ENCODE measurements around the gene MINDY3.
"Not testable (repeated sequence)": the region's sequence is repeated elsewhere in the genome, so short reads cannot be mapped to it uniquely, and the experiment has no call there.

Gene MINDY3

DNA sequence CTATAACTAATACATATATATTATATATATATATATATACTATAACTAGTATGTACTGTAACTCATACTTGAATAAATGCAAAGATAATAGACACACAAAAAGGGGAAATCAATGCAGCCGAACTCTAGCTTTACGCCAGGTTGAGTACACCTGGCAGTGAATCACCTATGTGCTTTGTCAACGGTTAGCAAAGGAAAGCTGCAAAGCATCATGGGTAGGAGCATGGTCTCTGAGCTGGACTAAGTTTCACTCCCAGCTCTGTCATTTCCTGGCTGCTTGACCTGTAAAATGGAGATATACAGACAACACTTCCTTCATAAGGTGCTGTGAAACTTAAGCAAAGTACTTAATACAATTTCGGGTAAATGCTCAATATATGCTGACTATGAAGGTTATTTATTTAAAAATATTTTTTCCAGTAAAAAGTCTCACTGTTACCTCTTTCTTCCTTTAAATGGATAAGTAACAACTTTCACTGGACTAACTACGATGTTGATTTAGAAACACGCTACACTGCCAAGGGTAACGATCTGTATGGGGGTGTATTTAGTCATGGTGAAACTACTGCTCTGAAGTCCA, 78.8 kb downstream of the MINDY3 start:
- DNase-seq (ENCODE audit: low read depth in 4 of 4, low spot score in 1 of 4) = no peak

DNA sequence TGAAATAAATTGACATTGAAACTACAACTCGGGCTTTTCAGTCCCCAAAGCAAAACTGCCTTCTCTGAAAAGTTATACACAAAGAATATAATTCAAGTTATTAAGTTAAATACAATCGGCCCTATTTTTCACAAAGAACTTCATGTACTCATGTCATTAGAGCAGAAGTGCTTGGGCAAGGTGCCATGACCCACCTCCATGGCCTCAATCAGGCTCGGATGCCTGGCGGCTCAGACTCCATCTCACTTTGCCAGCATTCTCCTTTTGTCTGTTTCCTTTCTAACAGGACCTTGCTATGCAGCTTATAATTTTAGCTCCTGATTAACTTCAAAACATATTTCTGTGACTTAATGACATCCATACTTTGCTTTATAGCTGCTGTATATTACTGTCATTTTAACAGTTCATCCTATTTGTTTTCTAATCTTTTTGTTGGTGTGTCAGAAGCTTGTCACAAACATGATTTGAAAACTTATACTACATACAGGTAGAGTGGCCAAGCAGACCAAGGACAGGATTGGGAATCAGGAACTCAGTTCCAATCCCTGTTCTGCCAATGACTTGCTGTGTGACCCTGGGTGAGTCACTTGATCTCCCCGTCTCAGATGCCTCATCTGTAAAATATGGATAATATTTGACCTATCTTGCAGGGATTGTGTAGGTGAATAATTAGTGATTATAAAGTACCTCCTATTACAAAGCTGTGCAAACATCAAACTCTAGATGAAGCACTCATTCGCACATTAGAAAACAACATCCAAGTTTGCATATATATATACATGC, 79.8 kb downstream of the MINDY3 start:
- DNase-seq (ENCODE audit: low read depth in 4 of 4, low spot score in 1 of 4) = no peak

DNA sequence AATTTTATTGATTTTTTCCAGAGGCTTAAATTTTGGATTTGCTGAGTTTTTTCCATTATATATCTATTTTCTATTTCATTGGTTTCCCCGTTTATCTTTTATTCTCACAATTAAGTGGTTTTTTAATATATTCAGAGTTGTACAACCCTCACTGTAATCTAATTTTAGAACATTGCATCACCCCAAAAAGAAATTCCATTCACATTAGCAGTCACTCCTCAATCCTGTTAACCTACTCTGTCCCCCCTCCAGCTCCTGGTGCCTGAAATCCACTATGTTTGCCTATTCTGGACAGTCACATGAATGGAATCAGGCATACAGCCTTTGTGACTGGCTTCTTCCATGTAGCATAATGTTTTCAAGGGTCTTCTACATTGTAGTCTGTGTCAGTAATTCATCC, 84.8 kb downstream of the MINDY3 start:
- no peak for DNase-seq (ENCODE audit: low read depth in 4 of 4, low spot score in 1 of 4)

DNA sequence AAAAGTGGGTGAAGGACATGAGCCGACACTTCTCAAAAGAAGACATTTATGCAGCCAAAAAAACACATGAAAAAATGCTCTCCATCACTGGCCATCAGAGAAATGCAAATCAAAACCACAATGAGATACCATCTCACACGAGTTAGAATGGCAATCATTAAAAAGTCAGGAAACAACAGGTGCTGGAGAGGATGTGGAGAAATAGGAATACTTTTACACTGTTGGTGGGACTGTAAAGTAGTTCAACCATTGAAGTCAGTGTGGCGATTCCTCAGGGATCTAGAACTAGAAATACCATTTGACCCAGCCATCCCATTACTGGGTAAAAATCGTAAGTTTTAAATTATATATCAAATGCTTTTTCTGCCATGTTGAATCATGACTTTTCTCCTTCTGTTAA, 85.8 kb downstream of the MINDY3 start:
- DNase-seq (ENCODE audit: low read depth in 4 of 4, low spot score in 1 of 4) = not testable (repeated sequence)

DNA sequence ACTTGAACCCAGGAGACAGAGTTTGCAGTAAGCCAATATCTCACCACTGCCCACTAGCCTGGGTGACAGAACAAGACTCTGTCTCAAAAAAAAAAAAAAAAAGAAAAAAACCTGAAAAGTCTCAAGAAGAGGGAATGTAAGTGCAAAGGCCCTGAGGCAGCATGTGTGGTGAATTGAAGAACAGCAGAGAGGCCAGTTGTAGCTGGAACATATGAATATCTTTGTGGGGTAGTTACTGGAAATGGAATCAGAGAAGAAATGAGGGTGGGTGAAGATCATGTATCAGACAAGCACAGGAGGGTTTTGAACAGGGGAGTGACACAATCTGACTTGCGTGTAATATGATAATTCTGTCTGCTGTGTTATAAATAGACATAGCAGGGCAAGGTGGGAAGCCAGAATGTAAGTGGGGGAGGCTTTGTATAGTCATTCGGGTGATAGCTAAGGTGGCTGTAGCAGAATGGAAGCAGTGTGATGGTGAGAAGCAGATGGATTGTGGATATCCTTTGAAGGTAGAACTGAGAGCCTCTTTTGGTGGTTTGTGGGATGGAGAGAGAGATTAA, 95.3 kb downstream of the MINDY3 start:
- no peak for DNase-seq (ENCODE audit: low read depth in 4 of 4, low spot score in 1 of 4)

DNA sequence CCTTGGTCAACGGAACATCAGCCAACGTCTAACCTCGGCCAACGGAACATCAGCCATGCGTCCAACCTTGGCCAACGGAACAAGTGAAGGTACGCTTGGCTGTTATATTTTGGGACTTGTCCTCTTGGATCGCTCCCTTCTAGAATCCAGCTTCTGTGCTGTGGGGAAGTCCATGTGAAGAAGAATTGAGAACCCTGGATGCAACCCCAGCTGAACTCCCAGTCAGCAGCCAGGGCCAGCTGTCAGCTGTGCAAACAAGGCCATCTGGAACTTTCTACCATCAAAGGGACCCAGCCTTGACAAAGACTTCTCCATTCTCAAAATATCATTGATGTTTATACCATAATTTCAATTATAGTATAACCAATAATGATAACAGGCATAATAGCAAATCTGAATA, 97.3 kb downstream of the MINDY3 start:
- no peak for DNase-seq (ENCODE audit: low read depth in 4 of 4, low spot score in 1 of 4)

DNA sequence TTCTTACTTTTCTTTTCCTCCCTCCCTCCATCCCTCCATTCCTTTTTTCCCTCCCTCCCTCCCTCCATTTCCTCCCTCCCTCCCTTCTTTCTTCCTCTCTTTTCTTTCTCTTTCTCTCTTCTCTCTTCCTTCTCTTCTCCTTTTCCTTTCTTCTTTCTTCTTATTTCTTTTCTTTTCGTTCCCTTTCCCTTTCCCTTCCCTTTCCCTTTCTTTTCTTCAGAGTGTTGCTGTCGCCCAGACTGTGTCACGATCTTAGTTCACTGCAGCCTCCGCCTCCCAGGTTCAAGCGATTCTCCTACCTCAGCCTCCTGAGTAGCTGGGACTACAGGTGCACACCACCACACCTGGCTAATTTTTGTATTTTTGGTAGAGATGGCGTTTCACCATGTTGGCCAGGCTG, 98.1 kb downstream of the MINDY3 start:
- not testable (repeated sequence) for DNase-seq (ENCODE audit: low read depth in 4 of 4, low spot score in 1 of 4)

DNA sequence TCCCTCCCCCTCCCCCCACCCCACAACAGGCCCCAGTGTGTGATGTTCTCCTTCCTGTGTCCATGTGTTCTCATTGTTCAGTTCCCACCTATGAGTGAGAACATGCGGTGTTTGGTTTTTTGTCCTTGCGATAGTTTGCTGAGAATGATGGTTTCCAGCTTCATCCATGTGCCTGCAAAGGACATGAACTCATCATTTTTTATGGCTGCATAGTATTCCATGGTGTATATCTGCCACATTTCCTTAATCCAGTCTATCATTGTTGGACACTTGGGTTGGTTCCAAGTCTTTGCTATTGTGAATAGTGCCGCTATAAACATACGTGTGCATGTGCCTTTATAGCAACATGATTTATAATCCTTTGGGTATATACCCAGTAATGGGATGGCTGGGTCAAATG, 99.1 kb downstream of the MINDY3 start:
- DNase-seq (ENCODE audit: low read depth in 4 of 4, low spot score in 1 of 4) = not testable (repeated sequence)

DNA sequence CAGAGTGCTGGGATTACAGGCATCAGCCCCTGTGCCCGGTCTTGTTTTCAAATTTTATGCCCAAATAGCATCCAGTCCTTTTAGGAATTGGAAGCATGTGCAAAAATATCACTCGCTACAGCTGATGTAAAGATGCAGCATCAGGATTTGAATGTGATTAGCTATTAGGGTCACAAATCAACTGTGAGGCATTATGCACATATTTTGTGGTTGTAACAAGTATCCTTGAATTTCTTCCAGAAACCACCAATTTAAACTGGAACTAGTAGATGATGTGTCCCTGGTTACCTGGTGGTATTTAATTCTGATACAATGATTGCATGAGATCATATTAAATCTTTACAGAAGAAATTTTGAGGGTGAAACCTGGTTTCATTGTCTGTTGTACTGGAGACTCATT, 99.6 kb downstream of the MINDY3 start:
- DNase-seq (ENCODE audit: low read depth in 4 of 4, low spot score in 1 of 4) = no peak

DNA sequence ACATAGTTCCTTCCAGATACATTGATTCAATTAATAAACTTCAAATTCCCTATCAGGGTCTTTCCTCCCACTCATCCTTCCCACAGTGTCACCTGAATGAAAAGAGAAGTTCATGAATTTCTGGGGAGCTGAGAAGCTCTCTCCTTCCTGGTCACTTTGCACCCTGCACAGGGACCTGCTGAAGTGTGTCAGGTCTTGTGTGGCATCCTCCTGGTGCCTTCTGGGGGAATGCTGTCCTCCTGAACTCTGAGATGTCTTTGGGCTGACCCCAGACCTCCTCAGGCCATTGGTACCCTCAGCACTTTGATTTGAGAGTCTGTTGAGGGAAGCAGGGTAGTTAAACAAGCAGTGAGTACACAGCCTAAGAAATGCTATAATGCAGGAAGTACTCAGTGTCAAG, 101.0 kb downstream of the MINDY3 start:
- no peak for DNase-seq (ENCODE audit: low read depth in 4 of 4, low spot score in 1 of 4)

DNA sequence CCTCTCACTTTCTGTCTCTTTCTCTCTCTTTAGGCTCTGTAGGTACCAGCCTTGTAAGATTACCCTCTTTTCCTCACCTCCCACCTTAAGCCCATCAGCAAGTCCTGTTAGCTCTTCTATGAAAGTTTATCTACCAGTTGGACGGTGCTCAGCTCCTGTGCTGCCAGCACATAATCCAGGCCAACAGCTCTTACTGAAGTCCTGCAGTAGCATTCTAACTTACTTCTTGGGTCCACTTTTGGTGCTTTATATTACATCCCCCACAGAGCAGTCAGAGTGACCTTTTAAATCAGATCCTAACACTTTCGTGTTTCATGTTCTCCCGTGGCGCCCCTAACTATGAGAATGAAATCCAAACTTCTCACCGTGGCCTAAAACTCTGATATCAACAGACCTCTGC, 101.7 kb downstream of the MINDY3 start:
- no peak for DNase-seq (ENCODE audit: low read depth in 4 of 4, low spot score in 1 of 4)

DNA sequence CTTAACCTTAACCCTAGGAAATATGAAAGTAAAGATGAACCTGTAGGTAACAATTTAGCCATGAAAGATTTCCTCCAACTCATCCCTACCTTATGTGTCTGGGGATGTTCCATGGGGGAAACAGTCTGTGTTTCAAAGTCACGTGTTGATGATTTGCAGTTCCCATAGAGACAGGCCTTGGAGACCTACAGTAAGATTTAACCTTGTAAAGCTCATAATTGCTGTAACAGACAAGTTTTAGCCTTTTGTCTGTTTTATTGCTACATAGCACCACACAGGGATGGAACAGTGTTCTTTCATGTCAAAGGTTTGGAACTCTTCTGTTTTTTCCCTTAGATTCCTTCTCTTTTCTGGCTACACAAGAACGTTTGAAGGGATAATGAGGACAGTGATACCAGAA, 105.4 kb downstream of the MINDY3 start:
- DNase-seq (ENCODE audit: low read depth in 4 of 4, low spot score in 1 of 4) = no peak

DNA sequence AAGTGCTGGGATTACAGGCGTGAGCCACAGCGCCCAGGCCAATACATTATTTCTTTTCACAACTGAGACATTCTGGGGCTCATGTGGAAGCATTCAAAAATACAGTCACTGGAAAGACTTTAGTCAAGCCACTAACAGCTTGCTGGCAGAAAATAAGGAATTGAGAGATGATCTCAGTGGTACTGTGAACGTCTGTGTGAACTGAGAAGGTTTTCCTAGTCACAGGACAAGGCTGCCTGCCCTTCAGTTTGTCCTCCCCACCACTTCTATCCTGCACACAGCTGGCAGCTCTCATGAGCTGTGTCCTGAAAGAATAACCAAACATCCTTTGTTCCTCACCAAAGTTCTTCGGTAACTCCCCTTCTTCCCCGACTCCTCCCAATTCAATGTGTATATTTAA, 109.3 kb downstream of the MINDY3 start:
- DNase-seq (ENCODE audit: low read depth in 4 of 4, low spot score in 1 of 4) = no peak

DNA sequence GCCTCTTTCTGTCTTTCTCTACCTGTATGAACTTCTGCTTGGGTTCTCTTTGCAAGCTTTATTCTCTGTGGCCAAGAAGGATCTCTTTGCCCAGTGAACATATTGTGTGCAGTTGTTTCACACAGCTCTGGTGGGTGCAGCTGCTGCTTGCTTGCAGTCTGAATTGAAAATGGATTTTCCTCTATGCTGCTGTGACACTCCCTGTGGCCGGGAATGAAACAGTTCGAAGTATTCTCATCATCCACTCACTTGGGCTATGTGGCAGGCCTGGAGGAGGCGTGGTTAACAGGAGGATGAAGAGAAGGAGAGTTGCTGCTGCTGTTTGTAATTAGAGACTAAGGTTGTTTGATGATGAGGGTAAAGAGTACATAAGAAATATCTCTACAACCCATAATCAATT, 112.2 kb downstream of the MINDY3 start:
- no peak for DNase-seq (ENCODE audit: low read depth in 4 of 4, low spot score in 1 of 4)

DNA sequence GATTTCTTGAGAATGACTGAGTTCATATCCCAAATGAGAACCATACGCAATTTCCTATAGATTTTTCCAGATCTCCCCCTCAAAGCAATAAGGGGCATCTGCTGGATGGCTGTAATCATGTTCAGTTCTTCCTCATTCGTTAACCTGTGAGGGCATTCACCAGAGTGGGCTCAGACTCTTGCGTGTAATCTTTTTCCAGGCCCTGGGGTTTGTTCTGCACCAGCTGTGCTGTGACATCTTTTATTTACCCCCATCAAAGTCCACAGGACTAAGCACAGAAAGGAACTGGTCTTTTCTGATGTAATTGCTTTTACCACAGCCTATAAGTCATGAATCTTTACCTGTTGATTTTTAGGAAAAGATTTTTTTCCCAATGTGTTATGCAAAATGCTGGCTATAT, 112.7 kb downstream of the MINDY3 start:
- no peak for DNase-seq (ENCODE audit: low read depth in 4 of 4, low spot score in 1 of 4)

DNA sequence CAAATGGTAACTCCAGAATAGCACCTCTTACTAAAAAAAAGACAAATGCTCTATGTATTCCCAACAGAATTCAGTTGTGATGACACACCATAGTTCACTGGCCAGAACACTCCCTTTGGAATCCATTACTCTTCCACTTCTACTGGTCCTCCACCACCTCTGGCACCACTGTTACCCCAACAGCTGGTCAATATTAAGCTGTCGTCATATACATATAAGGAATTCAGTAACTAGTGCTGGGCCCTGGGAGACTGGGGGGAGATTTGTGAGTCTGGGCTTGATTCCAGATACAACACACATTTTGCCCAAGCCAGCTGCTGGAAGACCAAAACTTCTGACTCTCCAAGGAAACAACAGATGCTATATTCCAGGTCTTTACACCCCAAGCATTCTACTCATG, 114.6 kb downstream of the MINDY3 start:
- DNase-seq (ENCODE audit: low read depth in 4 of 4, low spot score in 1 of 4) = no peak

DNA sequence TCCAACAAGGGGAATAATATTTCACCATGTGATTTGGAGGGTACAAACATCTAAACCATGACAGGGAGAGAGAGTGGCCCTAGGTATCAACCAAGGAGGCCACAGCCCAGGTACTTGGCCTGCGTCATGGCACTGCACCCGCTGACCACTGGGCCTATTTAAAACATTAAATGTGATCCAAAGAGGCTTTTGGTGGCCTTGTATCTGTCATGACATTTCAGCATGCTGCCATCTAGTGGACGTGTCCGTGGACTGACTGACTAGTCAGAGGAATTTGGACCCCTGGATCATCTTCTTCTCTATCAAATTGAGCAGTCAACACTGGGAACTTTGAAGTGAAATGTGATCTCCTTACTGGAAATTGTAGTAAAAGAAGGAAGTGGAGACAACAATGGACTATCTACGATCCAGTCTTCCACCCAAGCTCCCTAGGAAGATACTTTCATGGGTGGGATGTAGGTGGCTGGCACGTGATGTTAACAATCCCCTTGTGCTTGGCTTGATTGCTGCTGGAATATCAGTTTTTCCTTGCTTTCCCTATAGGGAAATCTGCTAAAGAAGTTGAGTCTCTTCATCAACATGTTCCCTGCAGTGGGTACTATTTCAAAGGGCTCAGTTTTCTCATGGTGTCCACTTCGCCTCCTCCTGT, 116.0 kb downstream of the MINDY3 start:
- peak in 3 of 4 experiments; percentile 8 to 15 (median 11) for DNase-seq (ENCODE audit: low read depth in 4 of 4, low spot score in 1 of 4)

DNA sequence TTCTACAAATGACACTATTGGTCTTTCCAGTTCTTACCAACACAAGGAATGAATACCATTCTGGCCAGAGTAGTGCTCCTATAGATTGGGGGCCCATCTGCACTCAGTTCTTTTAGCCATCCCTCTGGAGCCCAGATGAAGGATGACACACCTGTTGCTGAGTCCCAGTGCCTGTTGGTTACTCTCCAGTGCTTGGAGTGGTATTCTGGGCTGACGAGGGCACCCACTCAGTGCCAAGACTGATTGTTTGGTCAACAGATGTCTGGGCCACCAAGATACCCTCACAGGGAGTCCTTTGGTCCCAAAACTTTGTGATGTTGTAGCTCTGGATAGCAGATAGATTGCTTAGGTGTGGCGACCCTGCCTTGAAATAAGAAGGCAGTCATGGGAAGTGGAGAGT, 116.9 kb downstream of the MINDY3 start:
- no peak for DNase-seq (ENCODE audit: low read depth in 4 of 4, low spot score in 1 of 4)

DNA sequence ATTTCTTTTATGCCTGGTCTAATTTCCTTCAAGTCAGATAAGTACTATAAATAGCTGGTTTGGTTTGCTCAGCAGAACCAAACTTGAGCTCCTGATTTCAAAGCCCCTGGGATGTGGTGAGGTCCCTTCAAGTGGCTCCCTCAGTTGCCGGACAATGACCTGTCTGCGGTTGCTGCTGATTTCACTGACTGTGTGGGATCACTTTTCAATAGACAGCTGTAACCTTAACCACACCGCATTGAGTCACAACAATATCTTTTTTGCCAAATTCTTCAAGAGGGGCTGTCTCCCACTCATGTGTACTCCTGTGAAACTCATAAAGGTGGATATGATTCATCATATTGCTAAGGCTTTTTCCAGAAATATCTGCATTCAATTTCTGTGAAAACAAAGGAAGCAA, 117.5 kb downstream of the MINDY3 start:
- no peak for DNase-seq (ENCODE audit: low read depth in 4 of 4, low spot score in 1 of 4)

DNA sequence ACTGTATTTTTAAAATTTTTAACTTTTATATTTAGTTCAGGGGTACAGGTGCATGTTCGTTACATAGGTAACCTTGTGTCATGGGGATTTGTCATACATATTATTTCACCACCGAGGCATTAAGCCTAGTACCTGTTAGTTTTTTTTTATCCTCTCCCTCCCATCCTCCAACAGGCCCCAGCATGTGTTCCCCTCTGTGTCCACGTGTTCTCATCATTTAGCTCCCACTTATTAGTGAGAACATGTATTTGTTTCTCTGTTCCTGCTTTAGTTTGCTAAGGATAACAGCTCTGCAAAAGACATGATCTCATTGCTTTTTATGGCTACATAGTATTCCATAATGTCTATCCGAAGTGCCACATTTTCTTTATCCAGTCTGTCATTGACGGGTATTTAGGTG, 118.2 kb downstream of the MINDY3 start:
- DNase-seq (ENCODE audit: low read depth in 4 of 4, low spot score in 1 of 4) = no peak

DNA sequence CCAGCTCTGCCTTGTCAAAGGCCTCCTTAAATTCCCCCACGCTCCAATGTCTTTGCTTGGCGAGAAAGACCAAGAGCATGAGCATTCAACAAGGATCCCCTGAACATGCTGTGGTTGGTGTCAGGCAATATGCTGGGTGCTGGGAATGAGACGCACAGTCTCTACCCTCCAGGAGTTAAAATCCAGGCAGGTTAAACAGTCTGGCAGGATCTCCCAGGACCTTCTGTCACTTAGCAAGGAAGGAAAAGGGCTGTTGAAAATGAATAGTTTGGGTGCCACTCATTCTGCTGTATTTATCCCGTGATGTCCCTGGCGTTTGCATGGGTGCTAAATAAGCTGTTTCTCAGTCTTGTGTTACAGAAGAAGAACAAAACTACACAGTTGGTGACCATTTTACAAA, 118.7 kb downstream of the MINDY3 start:
- no peak for DNase-seq (ENCODE audit: low read depth in 4 of 4, low spot score in 1 of 4)

DNA sequence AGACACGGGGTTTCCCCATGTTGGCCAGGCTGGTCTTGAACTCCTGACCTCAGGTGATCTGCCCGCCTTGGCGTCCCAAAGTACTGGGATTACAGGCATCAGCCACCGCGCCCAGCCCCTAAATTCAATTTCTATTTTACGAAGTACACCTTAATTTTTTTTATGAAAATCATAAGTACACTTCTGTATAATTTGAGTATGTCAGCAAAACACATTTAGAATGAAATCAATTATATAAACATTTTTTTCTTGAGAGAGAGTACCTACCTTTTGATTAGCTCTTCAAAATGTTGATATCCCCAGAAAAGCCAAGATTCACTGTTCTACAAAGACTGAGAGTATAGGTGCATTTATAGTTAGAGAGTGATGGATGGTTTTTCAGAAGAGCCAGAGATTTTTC, 120.0 kb downstream of the MINDY3 start:
- no peak for DNase-seq (ENCODE audit: low read depth in 4 of 4, low spot score in 1 of 4)

Data from stimulated activated CD4-positive, alpha-beta T cell treated with anti-CD3 and anti-CD28 coated beads, Interleukin-1b, Interleukin-23, amount 100 ng/mL, for 24 hours (primary cell).